GM12878 (cell line): ENCODE data around the gene FAS. TPM values are rescaled to one million over a fixed set of nuclear protein-coding genes. Genes with fewer than 3 reads are reported as not detected.

ENCODE experiments used
- ATF3 ChIP-seq: IDR thresholded peaks from 2 replicates; pipeline ENCODE4 v1.6.1; 2011; ENCODE audit warnings: low read depth, mild to moderate bottlenecking, low read length, moderate library complexity, borderline replicate concordance; ENCODE audit errors: extremely low read depth
- CBFB ChIP-seq: IDR thresholded peaks from 2 replicates; pipeline ENCODE4 v1.6.1; 2016; ENCODE audit warnings: antibody characterized with exemption, low read depth
- CEBPZ ChIP-seq: fragments of 150-350 bp; IDR thresholded peaks from 2 replicates; pipeline ENCODE4 v1.6.1; 2016; ENCODE audit warnings: low read depth, low read length
- CHD2 ChIP-seq: IDR thresholded peaks from 2 replicates; pipeline ENCODE4 v1.6.1; 2011; ENCODE audit warnings: low read depth, low read length, improper control_type of control experiment, borderline replicate concordance
- E4F1 ChIP-seq: fragments of 450-650 bp; IDR thresholded peaks from 2 replicates; pipeline ENCODE4 v1.6.1; 2018; ENCODE audit warnings: borderline replicate concordance, mild to moderate bottlenecking; ENCODE audit not compliant: partially characterized antibody
- MTA2 ChIP-seq: fragments of 450-650 bp; IDR thresholded peaks from 2 replicates; pipeline ENCODE4 v1.6.1; 2016; ENCODE audit warnings: low read depth, mild to moderate bottlenecking, moderate library complexity
- NKRF ChIP-seq: fragments of 450-650 bp; conservative IDR thresholded peaks from 2 replicates; pipeline ENCODE4 v1.6.1; 2017; ENCODE audit warnings: mild to moderate bottlenecking, moderate library complexity
- polyA plus RNA-seq, 11 experiments: library from polyadenylated mRNA; depleted of rRNA in 4 of 11; unstranded in 6 of 11; stranded (reverse) in 5 of 11; fragments of >200 nt; fragmentation: Nextera tagmentation in 4 of 11; fragmentation: Illumina TruSeq in 1 of 11; extraction: Ambion mirVana in 4 of 11; extraction: Trizol in 1 of 11; gene quantifications; 1 replicate in 1 of 11; 2 replicates in 10 of 11; pipeline versions ENCODE4 v1.2.1 to v1.2.3, GENCODE V29; 2011 to 2016; ENCODE audit warnings: inconsistent platforms in 2 of 11, missing spikeins in 2 of 11, low read depth in 1 of 11
- total RNA-seq, 4 experiments: library from RNA; depleted of rRNA in 3 of 4; stranded (reverse); fragments of >200 nt in 3 of 4; fragmentation: Illumina TruSeq in 1 of 4; extraction: Trizol in 1 of 4; gene quantifications; 2 replicates each; pipeline versions ENCODE4 v1.2.1 to v1.2.3, GENCODE V29; 2013 to 2021

FAS gene
- total and polyA plus RNA-seq, 10 of the 15 experiments (the other 5 are each of a cell fraction or from before 2014, with no cell fraction given), result 50.1 to 147 (median 69.9) TPM

- TF ChIP-seq CEBPZ, result no peak
- peak; percentile 50; the same call in 1 of the 2 replicates for TF ChIP-seq CBFB
- TF ChIP-seq NKRF, result no peak; the same call in 1 of the 2 replicates
- no peak for TF ChIP-seq ATF3
- TF ChIP-seq E4F1, result no peak
- TF ChIP-seq MTA2, result no peak
- peak; percentile 88; the same call in 1 of the 2 replicates for TF ChIP-seq CHD2
These were observed 1.3 kb downstream of the FAS start (continued) for GRCh38 chr10:88991899-88992320.
